Activated CD8-positive, alpha-beta memory T cell treated with anti-CD3 and anti-CD28 coated beads for 24 hours (primary cell): ENCODE results near the gene GDPD4.

Experiments used
- DNase-seq: peaks from one replicate; pipeline ENCODE4 v3.0.0-alpha.2; 2020

GDPD4 gene

GRCh38 chr11:77189588-77190210 is 111.8 kb downstream of the GDPD4 start:
- no peak for DNase-seq

- no peak for DNase-seq
Observed at GRCh38 chr11:77188633-77189491, 112.6 kb downstream of the GDPD4 start.

GRCh38 chr11:77187776-77188632 is 113.5 kb downstream of the GDPD4 start:
- peak; percentile 83 for DNase-seq

GRCh38 chr11:77187111-77187750 is 114.3 kb downstream of the GDPD4 start:
- no peak for DNase-seq

DNA sequence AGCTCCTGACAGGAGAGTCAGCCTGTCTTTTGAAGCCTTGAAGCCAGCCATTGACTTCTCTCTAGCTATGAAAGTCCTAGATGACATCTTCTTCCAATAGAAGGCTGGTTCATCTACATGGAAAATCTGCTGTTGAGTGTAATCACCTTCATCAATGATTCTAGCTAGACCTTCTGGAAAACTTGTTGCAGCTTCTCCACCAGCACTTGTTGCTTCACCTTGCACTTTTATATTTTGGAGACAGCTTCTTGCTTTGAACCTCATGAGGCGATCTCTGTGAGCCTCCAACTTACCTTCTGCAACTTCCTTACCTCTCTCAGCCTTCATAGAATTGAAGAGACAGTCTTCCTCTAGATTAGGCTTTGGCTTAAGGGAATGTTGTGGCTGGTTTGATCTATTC is 115.2 kb downstream of the GDPD4 start:
- DNase-seq = no peak

GRCh38 chr11:77184136-77184860 is 117.2 kb downstream of the GDPD4 start:
- DNase-seq = no peak

- no peak for DNase-seq
Observed at GRCh38 chr11:77183431-77183984, 118.0 kb downstream of the GDPD4 start.

DNA sequence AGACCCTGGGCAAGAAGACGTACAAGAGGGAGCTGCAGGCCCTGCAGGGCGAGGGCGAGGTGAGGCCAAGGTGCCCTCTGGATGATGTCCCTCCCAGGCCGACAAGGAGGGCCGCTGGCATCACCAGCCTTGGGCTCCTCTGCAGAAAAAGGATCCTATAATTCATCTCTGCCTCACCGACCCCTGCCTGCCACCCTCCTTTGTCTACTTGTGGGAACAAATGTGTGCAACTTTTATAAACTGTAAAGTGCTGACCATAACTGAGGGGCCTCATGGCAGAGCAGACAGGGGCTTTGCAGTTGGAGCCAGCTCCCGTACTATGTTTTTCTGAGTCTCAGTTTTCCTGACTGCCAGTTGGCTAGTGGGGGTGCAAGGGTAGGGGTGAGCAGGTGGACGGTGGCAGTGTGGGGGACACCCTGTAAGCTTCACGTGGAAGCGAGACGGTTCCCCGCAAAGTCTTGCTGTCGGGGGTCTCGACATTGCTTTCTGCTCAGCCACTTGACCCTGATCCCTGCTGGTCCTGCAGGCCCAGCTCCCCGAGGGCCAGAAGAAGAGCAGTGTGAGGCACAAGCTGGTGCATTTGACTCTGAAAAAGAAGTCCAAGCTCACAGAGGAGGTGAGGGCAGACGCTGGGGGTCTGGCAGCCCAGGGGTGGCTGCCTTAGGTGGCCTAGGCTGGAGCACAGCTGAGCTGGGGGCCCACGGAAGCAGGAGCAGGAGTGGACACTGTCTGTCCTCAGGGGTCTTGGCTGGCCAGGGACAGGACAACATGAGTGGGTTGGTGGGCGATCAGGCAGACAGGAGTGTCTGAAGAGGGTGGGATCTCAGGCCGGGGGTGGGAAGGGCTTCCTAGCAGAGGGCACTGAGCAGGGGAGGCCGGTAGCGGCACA is 118.7 kb downstream of the GDPD4 start:
- no peak for DNase-seq

- DNase-seq = no peak
Observed at GRCh38 chr11:77181799-77182541, 119.5 kb downstream of the GDPD4 start.

DNA sequence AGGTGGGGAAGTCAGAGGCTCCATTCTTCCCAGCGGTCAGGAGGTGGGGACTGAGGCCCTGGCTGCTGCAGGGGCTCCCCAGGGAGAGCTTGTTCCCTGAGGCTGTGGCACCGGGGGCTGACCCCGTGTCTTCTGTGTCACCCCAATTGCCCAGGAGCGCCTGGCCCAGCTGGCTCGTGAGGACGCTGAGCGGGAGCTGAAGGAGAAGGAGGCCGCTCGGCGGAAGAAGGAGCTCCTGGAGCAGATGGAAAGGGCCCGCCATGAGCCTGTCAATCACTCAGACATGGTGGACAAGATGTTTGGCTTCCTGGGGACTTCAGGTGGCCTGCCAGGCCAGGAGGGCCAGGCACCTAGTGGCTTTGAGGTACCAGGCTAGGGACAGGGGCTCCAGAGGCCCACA is 120.3 kb downstream of the GDPD4 start:
- no peak for DNase-seq

DNA sequence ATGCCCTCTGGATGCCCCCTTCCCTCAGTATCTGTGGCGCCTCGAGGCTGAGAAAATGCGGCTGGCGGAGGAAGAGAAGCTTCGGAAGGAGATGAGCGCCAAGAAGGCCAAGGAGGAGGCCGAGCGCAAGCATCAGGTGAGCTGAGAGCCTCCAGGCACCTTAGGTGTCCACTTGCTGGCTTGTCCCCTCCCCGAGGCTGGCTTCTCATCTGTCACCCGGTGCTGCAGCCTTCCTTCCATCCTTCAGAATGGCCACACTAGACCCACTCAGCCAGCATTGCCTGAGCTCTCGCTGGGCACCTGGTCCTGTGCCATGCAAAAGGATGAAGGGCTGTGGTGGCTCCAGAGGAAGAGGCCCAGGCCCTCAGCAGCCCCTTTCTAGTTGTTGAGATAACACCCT is 121.1 kb downstream of the GDPD4 start:
- DNase-seq = no peak

DNA sequence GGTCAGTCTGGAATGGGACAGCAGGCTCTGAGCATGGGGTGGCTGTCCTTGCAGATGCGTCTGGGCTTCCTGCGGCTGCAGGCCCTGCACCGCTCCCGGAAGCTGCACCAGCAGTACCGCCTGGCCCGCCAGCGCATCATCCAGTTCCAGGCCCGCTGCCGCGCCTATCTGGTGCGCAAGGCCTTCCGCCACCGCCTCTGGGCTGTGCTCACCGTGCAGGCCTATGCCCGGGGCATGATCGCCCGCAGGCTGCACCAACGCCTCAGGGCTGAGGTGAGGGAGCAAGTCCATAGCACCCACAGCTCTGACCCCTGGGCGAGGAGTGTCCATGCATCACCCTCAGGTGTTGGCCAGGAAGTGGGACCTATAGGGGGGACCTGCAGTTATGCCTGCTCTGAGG is 121.8 kb downstream of the GDPD4 start:
- no peak for DNase-seq

DNA sequence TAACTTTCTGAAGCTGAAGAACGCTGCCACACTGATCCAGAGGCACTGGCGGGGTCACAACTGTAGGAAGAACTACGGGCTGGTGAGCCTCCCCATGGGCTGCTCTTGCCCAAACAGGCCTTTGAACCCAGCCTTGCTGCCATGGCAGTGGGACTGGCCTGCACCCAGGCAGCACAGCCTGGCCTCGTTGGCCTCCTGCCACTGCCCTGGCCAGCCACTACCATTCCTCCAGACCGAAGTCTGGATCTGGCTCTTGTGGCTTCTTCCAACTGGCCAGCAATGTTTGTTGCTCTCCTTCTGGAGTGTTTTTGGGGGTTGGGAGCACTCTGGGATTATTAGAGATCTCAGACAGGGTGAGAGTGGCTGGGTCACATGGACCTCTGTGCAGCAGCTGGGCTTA is 122.4 kb downstream of the GDPD4 start:
- no peak for DNase-seq

DNA sequence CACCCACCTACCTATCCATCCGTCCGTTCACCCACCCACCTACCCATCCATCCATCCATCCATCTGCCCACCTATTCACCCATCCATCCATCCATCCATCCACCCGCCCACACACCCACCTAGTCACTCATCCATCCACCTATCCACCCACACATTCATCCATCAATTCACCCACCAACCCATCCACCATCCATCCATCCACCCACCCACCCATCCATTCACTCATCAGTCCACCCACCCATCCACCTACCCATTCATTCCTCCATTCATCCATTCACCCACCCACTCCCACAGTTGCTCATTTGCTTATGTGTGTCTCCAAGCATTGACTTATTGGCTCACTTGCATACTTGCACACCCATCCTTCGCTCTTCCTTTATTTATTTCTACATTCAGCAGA is 123.3 kb downstream of the GDPD4 start:
- no peak for DNase-seq

DNA sequence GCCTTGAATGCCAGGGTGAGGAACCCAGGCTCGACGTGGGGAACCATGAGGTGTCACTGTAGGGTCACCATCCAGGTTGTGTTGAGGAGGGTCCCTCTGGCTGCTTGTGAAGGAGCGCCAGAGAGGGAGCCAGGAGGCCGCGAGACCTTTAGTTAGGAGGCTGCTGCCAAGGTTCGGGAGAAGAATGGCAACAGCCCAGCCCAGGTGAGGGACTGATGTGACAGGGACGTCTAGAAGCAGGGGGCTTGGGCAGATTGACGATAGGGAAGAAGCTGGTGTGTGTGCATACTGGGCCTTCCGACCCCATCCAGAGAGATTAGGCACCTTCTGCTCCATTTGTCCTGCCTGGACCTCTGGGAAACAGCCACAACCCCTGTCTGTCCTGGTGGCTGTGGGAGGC is 124.5 kb downstream of the GDPD4 start:
- DNase-seq = no peak

GRCh38 chr11:77175869-77176539 is 125.5 kb downstream of the GDPD4 start:
- DNase-seq = no peak

- no peak for DNase-seq
Observed at GRCh38 chr11:77175021-77175842, 126.3 kb downstream of the GDPD4 start.

- DNase-seq = no peak
Observed at GRCh38 chr11:77174559-77174958, 126.9 kb downstream of the GDPD4 start.

GRCh38 chr11:77173494-77173893 is 128.0 kb downstream of the GDPD4 start:
- no peak for DNase-seq
